GM13976 (cell line): ENCODE measurements around the gene PDZRN3.

Experiments used
- DNase-seq: peaks from one replicate; pipeline ENCODE4 v3.0.0; 2012; ENCODE audit warnings: low spot score
- in situ Hi-C: fragments of 300-500 bp; cut with MboI; formaldehyde crosslinking; loops from one replicate; pipeline ENCODE4 v1.12.0; 2022; ENCODE audit warnings: low sequenced_read_pairs, mixed read lengths, inconsistent platforms; ENCODE audit not compliant: unreplicated experiment
- TF ChIP-seq, protein P1 (sequence below): IDR thresholded peaks from 2 replicates; pipeline ENCODE4 v1.5.1; 2012; ENCODE audit warnings: borderline replicate concordance, mild to moderate bottlenecking; ENCODE audit not compliant: insufficient read depth; ENCODE audit errors: extremely low read depth, missing control alignments, control extremely low read depth

Gene PDZRN3

DNA sequence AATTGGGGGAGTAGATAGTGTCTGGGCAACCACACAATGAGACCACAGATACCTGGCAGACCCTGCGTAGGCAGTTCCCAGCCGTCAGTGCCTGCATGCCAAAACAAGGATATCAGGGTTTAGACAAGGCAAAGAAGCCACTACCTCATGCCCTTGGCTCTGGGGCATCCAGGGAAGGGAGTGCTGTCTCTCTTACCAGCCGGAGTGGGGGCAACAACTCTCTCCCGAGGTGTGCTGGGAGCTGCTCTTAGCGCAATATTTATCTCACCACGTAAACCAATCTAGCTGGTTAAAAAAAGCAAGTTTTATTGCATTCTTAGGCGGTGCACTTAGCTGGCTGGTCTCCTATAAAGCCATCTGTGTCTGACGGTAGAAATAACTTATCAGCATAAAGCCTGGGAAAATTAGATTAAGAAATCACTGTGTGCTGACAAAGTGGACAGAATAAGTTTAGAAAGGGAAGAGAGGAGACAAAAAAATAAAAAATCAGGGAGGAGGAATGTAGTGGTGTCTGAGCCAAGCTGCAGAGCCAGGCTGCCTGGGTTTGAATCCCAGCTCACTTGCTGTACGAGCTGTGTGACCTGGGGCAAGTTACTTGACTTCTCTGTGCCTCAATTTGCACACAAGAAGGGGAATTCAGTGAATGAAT is 273.2 kb downstream of the PDZRN3 start:
- TF ChIP-seq, protein P1, sequence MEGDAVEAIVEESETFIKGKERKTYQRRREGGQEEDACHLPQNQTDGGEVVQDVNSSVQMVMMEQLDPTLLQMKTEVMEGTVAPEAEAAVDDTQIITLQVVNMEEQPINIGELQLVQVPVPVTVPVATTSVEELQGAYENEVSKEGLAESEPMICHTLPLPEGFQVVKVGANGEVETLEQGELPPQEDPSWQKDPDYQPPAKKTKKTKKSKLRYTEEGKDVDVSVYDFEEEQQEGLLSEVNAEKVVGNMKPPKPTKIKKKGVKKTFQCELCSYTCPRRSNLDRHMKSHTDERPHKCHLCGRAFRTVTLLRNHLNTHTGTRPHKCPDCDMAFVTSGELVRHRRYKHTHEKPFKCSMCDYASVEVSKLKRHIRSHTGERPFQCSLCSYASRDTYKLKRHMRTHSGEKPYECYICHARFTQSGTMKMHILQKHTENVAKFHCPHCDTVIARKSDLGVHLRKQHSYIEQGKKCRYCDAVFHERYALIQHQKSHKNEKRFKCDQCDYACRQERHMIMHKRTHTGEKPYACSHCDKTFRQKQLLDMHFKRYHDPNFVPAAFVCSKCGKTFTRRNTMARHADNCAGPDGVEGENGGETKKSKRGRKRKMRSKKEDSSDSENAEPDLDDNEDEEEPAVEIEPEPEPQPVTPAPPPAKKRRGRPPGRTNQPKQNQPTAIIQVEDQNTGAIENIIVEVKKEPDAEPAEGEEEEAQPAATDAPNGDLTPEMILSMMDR: no peak
- DNase-seq: no peak
- in situ Hi-C loops: no loop called here

- TF ChIP-seq, protein P1: no peak
- in situ Hi-C loops: no loop called here
Observed at GRCh38 chr3:73350996-73351395, 273.7 kb downstream of the PDZRN3 start.

GRCh38 chr3:73349657-73350056 is 275.1 kb downstream of the PDZRN3 start:
- DNase-seq: no peak
- in situ Hi-C loops: no loop called here
- TF ChIP-seq, protein P1: no peak

More at GRCh38 chr3:73350996-73351395, 273.7 kb downstream of the PDZRN3 start:
- no peak for DNase-seq

DNA sequence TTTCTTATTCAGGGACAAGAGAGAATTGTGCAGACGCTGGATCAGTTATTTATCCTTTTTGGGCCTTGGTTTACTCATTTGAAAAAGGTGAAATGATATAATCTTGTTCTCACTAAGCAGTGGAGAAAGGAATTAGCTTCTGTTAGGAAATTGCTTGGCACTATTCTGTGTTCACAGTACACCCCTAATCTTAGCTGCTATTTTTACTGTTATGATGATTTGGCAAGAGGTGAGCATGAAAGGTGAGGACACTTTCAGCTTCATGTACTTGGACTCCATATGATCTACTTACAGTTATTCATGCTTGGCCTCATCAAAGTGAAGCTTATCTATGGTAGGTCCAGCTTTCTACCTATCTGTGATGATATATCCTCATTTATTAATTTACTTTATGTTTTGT is 282.7 kb downstream of the PDZRN3 start:
- in situ Hi-C loops: no loop called here

DNA sequence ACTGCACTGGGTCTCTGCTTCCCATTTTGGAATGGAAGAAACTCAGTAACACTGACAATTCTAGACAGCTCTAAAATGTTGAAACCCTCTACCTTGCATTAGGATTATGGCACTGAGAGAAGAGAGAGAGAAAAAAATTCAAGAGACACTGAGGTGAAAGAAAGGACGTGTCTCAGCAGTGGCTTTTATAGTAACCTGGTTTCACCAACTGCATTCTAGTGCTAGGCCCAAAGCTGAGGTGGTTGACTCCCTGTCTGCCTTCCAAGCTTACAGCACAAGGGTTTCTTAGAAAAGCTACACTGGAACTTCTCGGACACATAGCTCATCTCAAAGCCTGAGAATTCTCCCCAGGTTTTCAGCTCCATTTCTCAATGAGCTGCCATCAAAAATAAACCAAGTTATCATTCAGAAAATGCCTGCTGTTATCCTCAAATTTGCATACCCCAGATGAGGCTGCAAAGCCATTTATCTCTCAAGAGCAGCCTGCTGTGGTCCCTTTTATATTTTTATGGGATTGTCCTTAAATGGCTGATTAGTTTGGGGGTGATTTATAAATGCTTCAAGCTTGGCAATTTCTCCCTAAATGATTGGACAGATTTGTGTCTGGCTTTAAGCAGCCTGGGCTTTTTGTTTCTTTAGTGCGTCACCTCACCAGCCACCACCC is 283.3 kb downstream of the PDZRN3 start:
- in situ Hi-C loops: no loop called here
- TF ChIP-seq, protein P1: no peak
- no peak for DNase-seq

More for the DNA sequence above, 282.7 kb downstream of the PDZRN3 start:
- TF ChIP-seq, protein P1: no peak
- no peak for DNase-seq

DNA sequence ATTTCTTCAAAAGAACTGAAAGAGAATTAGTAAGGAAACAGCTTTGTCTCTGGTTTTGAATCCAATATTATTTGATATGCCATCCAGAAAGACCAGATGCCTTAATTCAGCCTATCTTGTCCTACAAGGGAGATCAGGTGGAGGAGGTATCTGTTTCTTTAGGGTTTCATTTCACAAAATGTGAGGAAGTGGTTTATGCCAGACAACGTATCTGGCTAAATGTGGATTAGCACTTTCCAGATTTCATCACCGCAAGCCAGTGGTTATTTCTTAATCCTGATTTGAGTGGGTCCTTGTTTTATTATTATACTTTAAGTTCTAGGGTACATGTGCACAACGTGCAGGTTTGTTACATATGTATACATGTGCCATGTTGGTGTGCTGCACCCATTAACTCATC is 292.2 kb downstream of the PDZRN3 start:
- no peak for DNase-seq
- TF ChIP-seq, protein P1: no peak
- in situ Hi-C loops: no loop called here
